IMR-90 (cell line): Measurements from ENCODE around the gene IGF1R.

Source experiments
- POLR2A ChIP-seq: IDR thresholded peaks from 2 replicates; pipeline ENCODE4 v1.6.1; 2012; ENCODE audit warnings: mild to moderate bottlenecking, low read depth, low read length
- TF ChIP-seq, protein P1 (sequence below): conservative IDR thresholded peaks from 2 replicates; pipeline ENCODE4 v1.5.1; 2012; ENCODE audit warnings: mild to moderate bottlenecking, low read depth, low read length, improper control_type of control experiment

GRCh38 chr15:98734466-98735199 lies 86.3 kb downstream of the IGF1R start:
- TF ChIP-seq POLR2A = no peak
- TF ChIP-seq, protein P1, sequence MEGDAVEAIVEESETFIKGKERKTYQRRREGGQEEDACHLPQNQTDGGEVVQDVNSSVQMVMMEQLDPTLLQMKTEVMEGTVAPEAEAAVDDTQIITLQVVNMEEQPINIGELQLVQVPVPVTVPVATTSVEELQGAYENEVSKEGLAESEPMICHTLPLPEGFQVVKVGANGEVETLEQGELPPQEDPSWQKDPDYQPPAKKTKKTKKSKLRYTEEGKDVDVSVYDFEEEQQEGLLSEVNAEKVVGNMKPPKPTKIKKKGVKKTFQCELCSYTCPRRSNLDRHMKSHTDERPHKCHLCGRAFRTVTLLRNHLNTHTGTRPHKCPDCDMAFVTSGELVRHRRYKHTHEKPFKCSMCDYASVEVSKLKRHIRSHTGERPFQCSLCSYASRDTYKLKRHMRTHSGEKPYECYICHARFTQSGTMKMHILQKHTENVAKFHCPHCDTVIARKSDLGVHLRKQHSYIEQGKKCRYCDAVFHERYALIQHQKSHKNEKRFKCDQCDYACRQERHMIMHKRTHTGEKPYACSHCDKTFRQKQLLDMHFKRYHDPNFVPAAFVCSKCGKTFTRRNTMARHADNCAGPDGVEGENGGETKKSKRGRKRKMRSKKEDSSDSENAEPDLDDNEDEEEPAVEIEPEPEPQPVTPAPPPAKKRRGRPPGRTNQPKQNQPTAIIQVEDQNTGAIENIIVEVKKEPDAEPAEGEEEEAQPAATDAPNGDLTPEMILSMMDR = no peak
